GM21423 (cell line): ENCODE measurements around the gene RAB11FIP3.
A peak's percentile ranks its signal among the peaks of the same experiment; 100 is the strongest.

Source experiments
- ATAC-seq: cut with Tn5 transposase; IDR thresholded peaks from one replicate; pipeline ENCODE4 v1.9.1; 2021; ENCODE audit warnings: mild to moderate bottlenecking, moderate library complexity; ENCODE audit not compliant: unreplicated experiment

Gene RAB11FIP3

GRCh38 chr16:528111-529011, 102.9 kb downstream of the RAB11FIP3 start:
- peak; percentile 11 for ATAC-seq

DNA sequence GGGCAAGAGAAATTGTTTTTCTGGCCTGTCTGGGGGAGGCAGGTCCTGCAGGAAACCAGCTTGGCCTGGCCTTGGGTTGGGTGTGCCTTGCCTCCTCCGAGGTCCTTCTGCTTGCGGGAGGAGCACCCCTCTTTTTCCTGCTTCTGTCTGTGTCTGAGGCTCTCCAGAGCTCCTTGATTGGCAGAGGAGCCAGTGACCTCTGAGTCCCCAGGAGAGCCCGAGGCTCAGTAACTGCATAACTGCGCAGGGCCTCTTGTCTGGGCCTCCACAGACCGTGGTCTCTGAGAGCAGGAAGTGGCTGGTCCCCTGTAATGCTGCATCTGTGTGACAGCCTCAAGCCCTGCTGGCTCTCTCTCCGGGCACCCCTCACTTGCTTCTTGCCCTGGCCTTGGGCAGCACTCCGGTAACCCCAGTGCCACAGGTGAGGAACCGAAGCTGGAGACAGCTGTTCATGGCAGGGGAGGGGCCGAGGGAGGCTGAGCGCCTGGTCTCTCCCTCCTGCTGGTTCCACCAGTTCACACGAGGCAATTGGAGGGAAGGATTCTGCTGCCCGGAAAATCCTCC, 103.6 kb downstream of the RAB11FIP3 start:
- no peak for ATAC-seq

- no peak for ATAC-seq
These were observed 104.8 kb downstream of the RAB11FIP3 start for GRCh38 chr16:530111-530817.

DNA sequence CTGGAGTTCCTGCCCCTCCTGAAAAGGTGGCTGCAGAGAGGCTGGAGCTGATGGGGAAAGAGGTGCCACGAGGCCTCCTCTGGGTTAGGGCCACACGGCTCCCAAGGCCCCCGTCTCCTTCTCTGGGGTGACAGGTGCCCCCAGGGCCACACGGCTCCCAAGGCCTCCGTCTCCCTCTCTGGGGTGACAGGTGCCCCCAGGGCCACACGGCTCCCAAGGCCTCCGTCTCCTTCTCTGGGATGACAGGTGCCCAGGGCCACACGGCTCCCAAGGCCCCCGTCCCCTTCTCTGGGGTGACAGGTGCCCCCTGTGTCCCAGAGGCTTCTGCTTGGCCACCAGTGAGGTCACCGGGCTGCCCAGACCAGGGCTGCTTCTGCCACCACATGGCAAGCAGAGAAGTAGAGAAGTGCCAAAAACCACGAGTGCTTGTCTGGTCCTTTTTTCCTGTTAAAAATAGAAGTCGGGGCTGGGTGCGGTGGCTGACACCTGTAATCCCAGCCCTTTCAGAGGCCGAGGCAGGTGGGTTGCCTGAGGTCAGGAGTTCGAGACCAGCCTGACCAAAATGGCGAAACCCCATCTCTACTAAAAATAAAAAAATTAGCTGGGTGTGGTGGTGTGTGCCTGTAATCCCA, 106.2 kb downstream of the RAB11FIP3 start:
- ATAC-seq: no peak

GRCh38 chr16:533391-534123, 108.1 kb downstream of the RAB11FIP3 start:
- no peak for ATAC-seq

DNA sequence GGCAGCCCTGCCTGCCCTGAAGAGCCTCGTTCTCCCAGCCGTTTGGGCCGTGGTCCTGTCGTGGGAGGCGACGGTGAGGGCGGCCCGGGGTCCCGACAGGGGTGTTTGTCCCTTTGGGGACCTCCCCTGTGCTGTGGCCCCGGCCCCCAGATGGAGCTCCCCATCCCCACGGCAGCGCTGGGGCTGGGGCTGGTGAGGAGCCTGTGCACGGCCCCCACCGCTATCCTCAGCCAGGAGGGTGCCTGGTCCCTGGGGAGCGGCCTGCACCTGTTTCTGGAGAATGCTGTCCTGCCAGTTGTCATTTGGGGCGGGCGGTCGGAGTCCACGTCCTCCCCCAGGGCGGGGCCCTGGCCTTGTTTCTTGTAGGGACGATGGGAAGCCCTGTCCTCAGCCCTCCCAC, 108.7 kb downstream of the RAB11FIP3 start:
- no peak for ATAC-seq

DNA sequence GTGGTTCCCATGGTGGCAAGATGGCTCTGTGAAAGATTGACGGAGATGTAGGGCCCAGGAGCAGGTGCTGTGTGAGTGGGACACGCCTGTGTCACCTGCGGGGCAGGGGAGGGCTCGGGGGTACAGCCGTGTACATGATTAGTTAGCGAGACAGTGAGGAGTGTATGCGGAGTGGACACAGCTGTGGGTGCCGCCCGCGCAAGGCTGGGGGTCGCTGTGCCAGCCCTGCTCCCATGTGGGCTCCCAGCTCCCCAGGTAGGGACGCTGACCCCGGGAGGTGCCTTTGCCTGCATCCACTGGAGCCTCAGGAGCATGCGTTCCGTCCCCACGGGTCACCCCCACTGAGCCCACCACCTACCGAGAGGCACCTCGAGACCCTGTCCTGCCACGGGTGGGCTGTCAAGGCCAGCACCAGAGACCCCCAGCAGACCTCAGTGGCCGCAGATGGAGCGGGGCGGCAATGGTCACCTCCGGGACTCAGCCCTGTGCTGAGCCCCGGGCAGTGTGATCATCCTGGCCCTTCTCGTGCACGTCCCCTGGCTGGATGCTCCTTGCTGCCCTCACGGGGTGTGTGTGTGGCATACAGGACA, 109.5 kb downstream of the RAB11FIP3 start:
- no peak for ATAC-seq

DNA sequence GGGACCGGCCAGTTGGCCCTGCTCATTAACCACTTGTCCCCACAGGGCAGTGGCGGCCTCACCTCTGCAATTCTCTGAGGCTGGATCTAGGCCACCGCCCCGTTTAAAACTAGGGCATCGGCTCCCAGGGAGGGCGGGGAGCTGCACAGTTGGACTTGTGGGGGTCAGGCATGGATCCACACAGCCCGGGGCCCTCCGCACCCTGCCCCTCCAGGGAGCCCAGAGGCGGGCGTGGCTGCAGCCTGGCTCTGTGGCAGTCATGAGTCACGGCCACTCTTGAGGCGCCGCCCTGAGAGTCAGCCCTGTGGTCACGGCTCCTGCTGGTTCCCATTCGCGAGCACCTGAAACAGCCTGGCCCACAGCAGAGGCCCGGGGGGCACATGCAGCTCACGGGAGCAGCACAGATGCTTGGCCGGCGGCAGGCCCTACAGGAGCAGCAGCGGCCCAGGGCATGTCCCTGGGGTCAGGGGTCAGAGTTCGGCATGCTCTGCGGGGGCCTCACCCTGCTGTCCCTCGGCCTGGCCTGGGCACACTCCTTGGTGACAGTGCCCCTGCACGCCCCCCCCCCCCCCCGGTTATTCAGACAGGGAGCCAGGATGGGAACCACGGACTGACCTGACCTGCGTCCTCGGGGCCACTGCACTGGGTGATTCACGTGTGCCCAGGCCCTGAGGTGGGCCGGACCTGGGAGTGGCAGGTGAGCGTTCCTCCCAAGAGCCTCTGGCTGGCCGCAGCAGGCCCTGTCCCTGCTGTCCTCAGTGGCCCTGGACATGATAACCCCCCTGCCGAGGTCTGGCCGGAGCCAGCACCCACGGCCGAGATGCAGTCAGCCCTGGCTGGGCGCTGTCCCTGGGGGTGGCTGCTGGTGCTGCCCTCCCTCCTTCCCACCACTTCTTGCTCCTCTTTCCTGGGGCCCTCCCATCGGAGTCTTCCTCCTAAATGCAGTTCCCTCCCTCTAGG, 110.3 kb downstream of the RAB11FIP3 start:
- no peak for ATAC-seq

DNA sequence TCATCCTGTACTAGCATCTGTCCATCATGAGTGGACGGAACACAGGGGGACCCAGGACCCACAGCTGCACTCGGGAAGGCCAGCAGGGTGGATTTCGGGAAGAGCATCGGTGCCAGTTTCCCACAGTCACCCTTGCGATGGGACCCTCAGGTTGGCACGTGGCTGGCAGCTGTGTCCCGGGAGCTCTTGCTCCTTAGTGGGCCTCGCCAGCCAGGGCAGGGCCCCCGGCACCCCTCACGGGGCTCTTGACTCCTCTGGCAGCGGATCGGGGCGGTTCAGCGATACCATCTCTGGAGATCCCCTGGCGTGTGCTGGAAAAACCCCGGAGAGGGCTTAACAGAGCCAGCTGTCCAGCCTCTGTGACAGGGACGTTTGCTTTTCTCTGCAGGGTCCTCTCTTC, 111.3 kb downstream of the RAB11FIP3 start:
- no peak for ATAC-seq

GRCh38 chr16:537415-538335, 112.2 kb downstream of the RAB11FIP3 start:
- ATAC-seq: no peak

DNA sequence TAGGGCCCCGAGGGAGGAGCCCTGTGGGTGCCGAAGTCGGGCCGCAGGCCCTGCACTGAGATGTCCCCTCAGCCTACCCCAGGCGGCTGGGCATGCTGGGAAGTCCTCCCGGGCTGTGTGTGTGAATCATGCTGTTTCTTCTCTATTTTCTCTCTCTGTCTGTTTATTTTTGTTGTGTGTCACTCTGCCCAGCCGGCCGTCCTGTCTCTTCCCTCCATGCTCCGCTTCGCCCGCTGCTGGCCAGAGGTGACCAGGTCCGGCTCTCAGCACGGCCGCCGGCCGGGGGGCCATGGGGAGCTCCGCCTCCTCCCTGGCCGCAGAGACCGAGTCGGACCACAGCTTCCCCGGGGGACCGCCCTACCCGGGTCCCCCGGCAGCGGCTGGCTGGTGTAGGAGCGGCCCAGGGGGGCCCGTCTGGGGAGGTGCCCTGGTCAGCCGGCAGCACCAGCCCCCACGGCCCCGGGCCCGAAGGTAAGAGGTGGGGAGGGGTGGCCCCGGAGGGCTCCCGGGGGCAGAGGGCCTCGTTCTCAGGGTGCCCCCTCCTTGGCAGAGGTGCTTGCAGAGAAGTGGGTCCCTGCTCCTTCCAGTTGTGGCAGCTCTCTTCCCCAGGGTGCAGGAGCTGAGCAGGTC, 114.6 kb downstream of the RAB11FIP3 start:
- no peak for ATAC-seq

DNA sequence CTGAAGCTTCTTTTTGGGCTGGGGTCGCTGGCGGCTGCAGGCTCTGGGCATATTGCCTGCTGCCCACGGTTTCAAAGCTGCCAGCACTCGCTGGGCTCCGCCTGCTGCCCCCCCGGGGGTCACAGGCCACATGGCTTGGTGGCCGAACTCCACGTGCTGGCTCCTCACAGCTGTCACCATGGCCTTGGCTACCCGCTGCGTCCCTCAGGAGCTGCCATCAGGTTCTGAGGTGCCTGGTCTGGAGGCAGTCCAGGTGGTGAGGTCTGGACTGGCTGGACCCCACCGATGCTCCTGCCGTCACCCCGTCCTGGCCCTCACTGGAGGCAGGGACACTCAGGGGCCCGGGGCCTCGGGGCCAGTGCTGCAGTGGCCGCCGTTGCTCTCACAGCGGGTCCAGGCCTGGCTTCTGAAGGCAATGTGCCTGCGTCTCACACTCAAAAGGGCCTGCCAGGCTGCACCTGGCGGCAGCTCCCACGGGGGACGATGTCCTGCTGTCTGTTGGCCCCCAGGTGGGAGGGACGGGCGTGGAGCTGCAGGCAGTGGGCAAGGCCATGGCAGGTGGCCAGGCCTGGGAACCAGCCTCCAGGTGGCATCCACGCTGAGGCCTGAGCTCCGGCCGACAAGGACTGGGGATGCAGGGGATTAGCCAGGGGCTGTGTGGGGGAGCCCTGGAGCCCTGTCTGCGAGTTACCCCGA, 115.3 kb downstream of the RAB11FIP3 start:
- no peak for ATAC-seq

DNA sequence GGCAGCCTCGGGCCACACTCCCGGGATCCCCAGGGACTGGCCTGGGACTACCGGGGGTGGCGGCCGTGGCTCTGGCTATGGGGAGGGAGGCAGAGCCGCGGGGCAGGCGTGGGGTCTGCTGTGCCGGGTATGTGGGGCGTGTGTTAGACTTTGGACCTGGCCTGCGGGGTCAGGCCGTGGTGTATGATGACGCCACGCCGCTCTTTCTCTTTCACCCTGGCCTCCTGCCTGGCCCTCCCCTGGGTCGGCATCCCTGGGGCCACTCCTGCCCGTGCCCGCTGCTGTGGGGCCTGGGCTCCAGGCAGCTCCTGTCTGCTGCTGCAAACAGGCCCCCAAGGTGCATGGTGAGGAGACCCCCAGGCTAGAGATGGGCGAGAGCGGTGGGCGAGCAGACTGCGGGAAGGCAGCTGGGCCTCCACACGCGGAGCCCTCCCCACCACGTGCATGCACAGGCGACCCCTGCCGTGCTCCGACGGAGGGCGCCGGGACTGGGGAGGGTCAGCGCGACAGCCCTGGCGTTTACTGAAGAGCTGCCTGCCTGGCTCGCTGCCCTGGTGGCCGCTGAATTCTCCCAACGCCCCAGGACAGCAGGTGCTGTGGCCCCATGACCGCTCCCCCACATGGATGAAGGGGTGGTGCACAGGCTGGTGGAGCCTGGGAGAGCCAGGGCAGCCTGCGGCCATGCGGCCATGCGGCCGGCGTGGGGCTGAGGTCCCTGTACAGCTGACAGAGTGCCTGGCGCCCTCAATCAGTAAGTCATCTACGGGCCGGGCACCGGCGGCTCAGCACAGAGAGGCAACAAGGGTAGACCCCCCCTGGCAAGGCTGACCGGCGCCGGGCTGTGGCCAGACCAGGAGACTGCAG, 118.1 kb downstream of the RAB11FIP3 start:
- no peak for ATAC-seq

GRCh38 chr16:544517-544916, 119.1 kb downstream of the RAB11FIP3 start:
- no peak for ATAC-seq

DNA sequence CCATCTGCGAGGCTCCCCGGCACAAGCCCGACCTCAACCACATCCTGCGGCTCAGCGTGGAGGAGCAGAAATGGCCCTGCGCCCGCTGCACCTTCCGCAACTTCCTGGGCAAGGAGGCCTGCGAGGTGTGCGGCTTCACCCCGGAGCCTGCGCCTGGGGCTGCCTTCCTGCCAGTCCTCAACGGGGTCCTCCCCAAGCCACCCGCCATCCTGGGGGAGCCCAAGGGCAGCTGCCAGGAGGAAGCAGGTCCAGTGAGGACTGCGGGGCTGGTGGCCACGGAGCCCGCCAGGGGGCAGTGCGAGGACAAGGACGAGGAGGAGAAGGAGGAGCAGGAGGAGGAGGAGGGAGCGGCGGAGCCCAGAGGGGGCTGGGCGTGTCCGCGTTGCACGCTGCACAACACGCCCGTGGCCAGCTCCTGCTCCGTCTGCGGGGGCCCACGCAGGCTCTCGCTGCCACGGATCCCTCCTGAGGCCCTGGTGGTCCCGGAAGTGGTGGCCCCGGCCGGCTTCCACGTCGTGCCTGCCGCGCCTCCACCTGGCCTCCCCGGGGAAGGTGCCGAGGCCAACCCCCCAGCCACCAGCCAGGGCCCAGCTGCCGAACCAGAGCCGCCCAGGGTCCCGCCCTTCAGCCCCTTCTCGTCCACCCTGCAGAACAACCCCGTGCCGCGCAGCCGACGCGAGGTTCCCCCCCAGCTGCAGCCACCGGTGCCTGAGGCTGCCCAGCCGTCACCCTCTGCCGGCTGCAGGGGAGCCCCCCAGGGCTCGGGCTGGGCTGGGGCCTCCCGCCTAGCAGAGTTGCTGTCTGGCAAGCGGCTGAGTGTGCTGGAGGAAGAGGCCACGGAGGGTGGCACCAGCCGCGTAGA, 121.7 kb downstream of the RAB11FIP3 start:
- no peak for ATAC-seq
